ENCODE measurements around the gene USHBP1.

The USHBP1 gene

GRCh38 chr19:17240062-17240752, 24.3 kb downstream of the USHBP1 start:
- H3K4me3 ChIP-seq (IDR thresholded peaks at IDR 0.05; ENCODE audit: insufficient read depth, low read depth, low read length): no peak overlapping the region
- H3K79me2 ChIP-seq (ENCODE audit: insufficient read depth, low read depth): no peaks in the 10 kb centered on the region
- H3K4me2 ChIP-seq: no peak overlapping the region
- H2AFZ ChIP-seq (ENCODE audit: low read depth): no peak overlapping the region
- H3K36me3 ChIP-seq (ENCODE audit: insufficient read depth): no peaks in the 10 kb centered on the region
- TF ChIP-seq, protein P1, sequence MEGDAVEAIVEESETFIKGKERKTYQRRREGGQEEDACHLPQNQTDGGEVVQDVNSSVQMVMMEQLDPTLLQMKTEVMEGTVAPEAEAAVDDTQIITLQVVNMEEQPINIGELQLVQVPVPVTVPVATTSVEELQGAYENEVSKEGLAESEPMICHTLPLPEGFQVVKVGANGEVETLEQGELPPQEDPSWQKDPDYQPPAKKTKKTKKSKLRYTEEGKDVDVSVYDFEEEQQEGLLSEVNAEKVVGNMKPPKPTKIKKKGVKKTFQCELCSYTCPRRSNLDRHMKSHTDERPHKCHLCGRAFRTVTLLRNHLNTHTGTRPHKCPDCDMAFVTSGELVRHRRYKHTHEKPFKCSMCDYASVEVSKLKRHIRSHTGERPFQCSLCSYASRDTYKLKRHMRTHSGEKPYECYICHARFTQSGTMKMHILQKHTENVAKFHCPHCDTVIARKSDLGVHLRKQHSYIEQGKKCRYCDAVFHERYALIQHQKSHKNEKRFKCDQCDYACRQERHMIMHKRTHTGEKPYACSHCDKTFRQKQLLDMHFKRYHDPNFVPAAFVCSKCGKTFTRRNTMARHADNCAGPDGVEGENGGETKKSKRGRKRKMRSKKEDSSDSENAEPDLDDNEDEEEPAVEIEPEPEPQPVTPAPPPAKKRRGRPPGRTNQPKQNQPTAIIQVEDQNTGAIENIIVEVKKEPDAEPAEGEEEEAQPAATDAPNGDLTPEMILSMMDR (conservative IDR thresholded peaks at IDR 0.05; ENCODE audit: low read depth, low read length): no peak
- H4K20me1 ChIP-seq (ENCODE audit: insufficient read depth): no peaks in the 10 kb centered on the region
- H3K27me3 ChIP-seq (ENCODE audit: insufficient read depth, low read depth): no peaks in the 10 kb centered on the region
- H3K27ac ChIP-seq: no peak overlapping the region
- H3K9ac ChIP-seq: no peak overlapping the region
- H3K4me1 ChIP-seq (ENCODE audit: low read depth, poor library complexity, severe bottlenecking): peaks cover 5% of the 10 kb centered on the region

DNA sequence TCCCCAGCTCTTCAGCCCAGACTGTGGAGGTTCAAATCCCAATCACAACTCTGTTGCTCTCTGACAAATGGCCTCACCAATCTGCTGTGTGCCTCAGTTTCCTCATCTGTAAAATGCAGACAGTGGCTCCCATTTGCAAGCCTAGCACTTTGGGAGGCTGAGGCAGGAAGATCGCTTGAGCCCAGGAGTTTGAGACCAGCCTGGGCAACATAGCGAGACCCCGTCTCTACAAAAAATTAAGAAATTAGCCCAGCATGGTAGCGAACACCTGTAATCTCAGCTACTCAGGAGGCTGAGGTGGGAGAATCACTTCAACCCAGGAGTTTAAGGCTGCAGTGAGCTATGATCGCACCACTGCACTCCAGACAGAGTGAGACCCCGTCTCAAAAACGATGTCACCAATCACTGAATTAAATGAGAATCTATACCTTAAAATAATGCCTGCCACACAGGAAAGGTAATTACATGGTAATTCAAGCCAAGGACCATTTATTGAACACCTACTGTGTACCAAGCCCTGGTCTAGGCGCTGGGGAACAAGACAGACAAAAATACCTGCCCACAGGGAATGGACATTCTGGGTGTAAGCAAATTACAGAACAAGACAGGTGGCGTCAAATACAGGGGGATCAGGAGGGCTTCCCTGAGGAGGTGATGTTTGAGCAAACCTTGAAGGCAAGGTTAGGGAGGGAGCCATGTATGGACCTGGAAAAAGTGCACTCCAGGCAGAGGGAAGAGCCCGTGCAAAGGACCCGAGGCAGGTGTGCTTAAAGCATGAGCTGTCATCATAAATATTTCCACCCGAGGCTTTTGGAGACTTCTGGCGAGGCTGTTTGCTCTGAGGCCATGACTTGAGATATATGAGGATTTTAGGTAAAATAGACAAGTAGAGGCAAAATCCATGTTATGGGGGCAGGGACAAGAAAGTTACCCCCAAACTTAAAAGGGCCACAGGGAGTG, 26.5 kb downstream of the USHBP1 start:
- no peak overlapping the region for H3K27ac ChIP-seq
- H3K9ac ChIP-seq: no peak overlapping the region
- H3K79me2 ChIP-seq (ENCODE audit: insufficient read depth, low read depth): peaks cover 19% of the 10 kb centered on the region
- H2AFZ ChIP-seq (ENCODE audit: low read depth): no peak overlapping the region
- no peak overlapping the region for H3K4me2 ChIP-seq
- H3K4me1 ChIP-seq (ENCODE audit: low read depth, poor library complexity, severe bottlenecking): peaks cover 15% of the 10 kb centered on the region
- H3K27me3 ChIP-seq (ENCODE audit: insufficient read depth, low read depth): no peaks in the 10 kb centered on the region
- H3K4me3 ChIP-seq (IDR thresholded peaks at IDR 0.05; ENCODE audit: insufficient read depth, low read depth, low read length): no peak overlapping the region
- TF ChIP-seq, protein P1 (conservative IDR thresholded peaks at IDR 0.05; ENCODE audit: low read depth, low read length): no peak
- H4K20me1 ChIP-seq (ENCODE audit: insufficient read depth): no peaks in the 10 kb centered on the region
- no peaks in the 10 kb centered on the region for H3K36me3 ChIP-seq (ENCODE audit: insufficient read depth)

DNA sequence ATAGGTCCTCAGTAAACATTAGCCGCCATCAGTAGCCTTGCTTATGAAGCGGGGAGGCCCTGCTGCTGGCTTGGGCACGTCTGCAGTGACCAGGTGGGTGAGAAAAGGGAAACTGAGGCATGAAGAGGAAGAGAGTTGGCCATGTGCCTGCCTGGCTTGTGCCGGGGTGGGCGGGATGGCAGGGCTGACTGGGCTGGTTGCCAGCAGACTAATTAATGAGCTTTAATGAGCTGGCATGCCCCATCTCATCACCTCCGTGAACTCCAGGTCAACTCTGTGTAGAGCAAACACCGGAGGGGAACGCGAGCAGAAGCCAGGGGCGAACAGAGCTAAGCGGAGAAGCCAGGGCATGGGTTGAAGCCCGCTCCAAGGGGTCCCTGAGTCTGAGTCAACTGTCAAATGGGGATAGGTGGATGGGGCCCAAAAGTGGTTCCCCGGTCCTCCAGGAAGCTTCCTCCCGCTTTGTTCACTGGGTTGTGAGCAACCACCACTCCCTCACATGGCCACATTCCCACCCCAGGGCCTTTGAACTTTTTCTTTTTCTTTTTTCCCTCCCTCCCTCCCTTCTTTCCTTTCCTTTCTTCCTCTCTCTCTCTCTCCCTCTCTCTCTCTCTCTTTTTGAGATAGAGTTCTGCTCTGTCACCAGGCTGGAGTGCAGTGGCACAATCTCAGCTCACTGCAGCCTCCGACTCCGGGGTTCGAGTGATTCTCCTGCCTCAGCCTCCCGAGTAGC, 27.6 kb downstream of the USHBP1 start:
- Histone ChIP-seq H3K27ac (no peak overlapping the region), H3K4me1 (ENCODE audit: low read depth, poor library complexity, severe bottlenecking) (peaks cover 15% of the 10 kb centered on the region), H3K4me3 (IDR thresholded peaks at IDR 0.05; ENCODE audit: insufficient read depth, low read depth, low read length) (no peak overlapping the region), H3K4me2 (no peak overlapping the region), H3K79me2 (ENCODE audit: insufficient read depth, low read depth) (peaks cover 19% of the 10 kb centered on the region), H3K9ac (no peak overlapping the region), H3K36me3 (ENCODE audit: insufficient read depth) (no peaks in the 10 kb centered on the region), H2AFZ (ENCODE audit: low read depth) (no peak overlapping the region), H4K20me1 (ENCODE audit: insufficient read depth) (no peaks in the 10 kb centered on the region), H3K27me3 (ENCODE audit: insufficient read depth, low read depth) (no peaks in the 10 kb centered on the region)
- TF ChIP-seq, protein P1 (conservative IDR thresholded peaks at IDR 0.05; ENCODE audit: low read depth, low read length): no peak

GRCh38 chr19:17235971-17236777, 28.4 kb downstream of the USHBP1 start:
- no peaks in the 10 kb centered on the region for H3K27me3 ChIP-seq (ENCODE audit: insufficient read depth, low read depth)
- no peaks in the 10 kb centered on the region for H4K20me1 ChIP-seq (ENCODE audit: insufficient read depth)
- TF ChIP-seq, protein P1 (conservative IDR thresholded peaks at IDR 0.05; ENCODE audit: low read depth, low read length): no peak
- H3K79me2 ChIP-seq (ENCODE audit: insufficient read depth, low read depth): peaks cover 19% of the 10 kb centered on the region
- peak overlapping the region; percentile 99; the same call in 1 of the 2 replicates for H3K4me2 ChIP-seq
- no peaks in the 10 kb centered on the region for H3K36me3 ChIP-seq (ENCODE audit: insufficient read depth)
- peaks cover 15% of the 10 kb centered on the region for H3K4me1 ChIP-seq (ENCODE audit: low read depth, poor library complexity, severe bottlenecking)
- H2AFZ ChIP-seq (ENCODE audit: low read depth): peak overlapping the region; percentile 73; the same call in 1 of the 2 replicates
- peak overlapping the region; percentile 68 for H3K27ac ChIP-seq
- peak overlapping the region; percentile 74 for H3K9ac ChIP-seq
- H3K4me3 ChIP-seq (IDR thresholded peaks at IDR 0.05; ENCODE audit: insufficient read depth, low read depth, low read length): no peak overlapping the region

Data from KMS-11 (cell line).